ENCODE data around the gene SFMBT1. TPM values are rescaled to one million over a fixed set of nuclear protein-coding genes. Genes with fewer than 3 reads are reported as not detected.
"Not testable (repeated sequence)": the region's sequence is repeated elsewhere in the genome, so short reads cannot be mapped to it uniquely, and the experiment has no call there.

Gene SFMBT1
- total and polyA plus RNA-seq, 2 of the 4 experiments (the other 2 are of a cell fraction): 1.0 to 1.8 TPM

DNA sequence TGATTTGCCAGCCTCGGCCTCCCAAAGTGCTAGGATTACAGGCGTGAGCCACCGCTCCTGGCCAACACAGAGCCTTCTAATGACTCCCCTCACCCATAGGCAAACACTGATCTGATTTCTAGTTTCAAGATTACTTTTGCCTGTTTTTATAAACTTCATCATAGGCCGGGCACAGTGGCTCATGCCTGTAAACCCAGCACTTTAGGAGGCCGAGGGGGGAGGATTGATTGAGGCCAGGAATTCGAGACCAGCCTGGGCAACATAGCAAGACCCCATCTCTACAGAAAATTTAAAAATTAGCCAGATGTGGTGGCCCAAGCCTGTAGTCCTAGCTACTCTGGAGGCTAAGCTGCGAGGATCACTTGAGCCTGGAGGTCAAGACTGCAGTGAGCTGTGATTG lies 8.4 kb upstream of the SFMBT1 start:
- H3K4me2 ChIP-seq (ENCODE audit: low read depth, low read length); H4K91ac ChIP-seq (ENCODE audit: insufficient read depth, low read depth, low read length); H3K4me1 ChIP-seq (ENCODE audit: control insufficient read depth, insufficient read depth, low read length); H3K9me3 ChIP-seq (ENCODE audit: control insufficient read depth, insufficient read depth, low read length); H3K4ac ChIP-seq (ENCODE audit: low read depth, low read length); H3K14ac ChIP-seq (replicated peaks; ENCODE audit: low read depth, low read length); H3K27ac ChIP-seq (ENCODE audit: insufficient read depth, low read length); H4K5ac ChIP-seq (ENCODE audit: low read depth, low read length); H3K56ac ChIP-seq (ENCODE audit: extremely low read depth, insufficient read depth, low read length); DNase-seq; H3K36me3 ChIP-seq (ENCODE audit: control insufficient read depth, insufficient read depth, low read length); H3K4me3 ChIP-seq (ENCODE audit: insufficient read depth, low read depth, low read length); H4K20me1 ChIP-seq (ENCODE audit: insufficient read depth, low read length); dilution Hi-C loops (cut with HindIII; ENCODE audit: low sequenced_read_pairs, unreplicated experiment); POLR2A ChIA-PET (ENCODE audit: unreplicated experiment); H2BK15ac ChIP-seq (ENCODE audit: low read depth, low read length); H3K9me1 ChIP-seq (ENCODE audit: insufficient read depth, low read length); in situ Hi-C loops (cut with MboI; ENCODE audit: low sequenced_read_pairs); H3K23ac ChIP-seq (ENCODE audit: low read depth, low read length); BruUV-seq (replicated peaks); H2BK120ac ChIP-seq (ENCODE audit: low read depth, low read length); H3K9ac ChIP-seq (ENCODE audit: low read depth, low read length); H2BK5ac ChIP-seq (ENCODE audit: low read depth, low read length, poor library complexity, severe bottlenecking); H4K8ac ChIP-seq (ENCODE audit: low read depth in 2 of 2, low read length in 2 of 2); intact Hi-C loops (cut with micrococcal nuclease); H2AK9ac ChIP-seq (replicated peaks; ENCODE audit: low read depth, low read length, poor library complexity); H3K79me1 ChIP-seq (ENCODE audit: low read depth in 1 of 2, low read length in 2 of 2); H2AK5ac ChIP-seq (ENCODE audit: low read depth, low read length); H2BK20ac ChIP-seq (ENCODE audit: low read depth, low read length); H2AFZ ChIP-seq (replicated peaks; ENCODE audit: low read length, poor library complexity); H3K18ac ChIP-seq (ENCODE audit: low read depth, low read length); ATAC-seq (ENCODE audit: low read depth): not testable (repeated sequence)
- WGBS, 2 experiments (ENCODE audit: extremely low coverage in 2 of 2, insufficient read length in 1 of 2): no CpG with 5 or more reads among the region's 7 CpGs
- H3K27me3 ChIP-seq (ENCODE audit: control insufficient read depth, insufficient read depth, low read length): peaks cover 10% of the 10 kb centered on the region
- CTCF ChIA-PET: interaction anchor here (0.6 kb wide), 1 partner anchor 623 kb away, joined by 3 read pairs; no protein-coding TSS in a partner anchor

Measured in IMR-90 (cell line).